Activated CD4-positive, CD25-positive, alpha-beta regulatory T cell (primary cell): ENCODE measurements around the gene WDR90.
A peak's percentile ranks its signal among the peaks of the same experiment; 100 is the strongest.

Source experiments
- DNase-seq, 4 experiments: peaks; one replicate each; lab custom pipeline; 2025; lab: John Stamatoyannopoulos, UW

WDR90 gene

GRCh38 chr16:626787-627453 lies 22.2 kb upstream of the WDR90 start:
- DNase-seq = no peak

- DNase-seq = no peak
Measured at GRCh38 chr16:627454-628239, 21.5 kb upstream of the WDR90 start.

GRCh38 chr16:628321-629061 lies 20.7 kb upstream of the WDR90 start:
- DNase-seq = no peak

- no peak for DNase-seq
Measured at GRCh38 chr16:629185-629832, 19.9 kb upstream of the WDR90 start.

- DNase-seq = no peak
Measured at GRCh38 chr16:629833-630248, 19.3 kb upstream of the WDR90 start.

GRCh38 chr16:630249-630814 lies 18.8 kb upstream of the WDR90 start:
- DNase-seq = no peak

- DNase-seq = no peak
Measured at GRCh38 chr16:630815-631405, 18.3 kb upstream of the WDR90 start, which contains the start of gene WFIKKN1. TSS of gene WFIKKN1 (plus strand) at chr16:630985. CDS start at chr16:631254, 269 bp downstream.

- DNase-seq = no peak
Measured at GRCh38 chr16:631808-632358, 17.3 kb upstream of the WDR90 start.

GRCh38 chr16:632486-633335 lies 16.5 kb upstream of the WDR90 start:
- no peak for DNase-seq

GRCh38 chr16:633336-634050 lies 15.7 kb upstream of the WDR90 start:
- DNase-seq = no peak

- DNase-seq = no peak
Measured at GRCh38 chr16:634051-634670, 15.0 kb upstream of the WDR90 start.

GRCh38 chr16:634996-635395 lies 14.2 kb upstream of the WDR90 start:
- no peak for DNase-seq

GRCh38 chr16:635573-636205 lies 13.5 kb upstream of the WDR90 start:
- peak in 1 of 4 experiments; percentile 23 for DNase-seq

- DNase-seq = peak; percentile 83 to 89 (median 86)
Measured at GRCh38 chr16:636206-637080, 12.7 kb upstream of the WDR90 start, which contains the start of gene METTL26. TSS of gene METTL26 (minus strand) at chr16:636305. CDS start at chr16:636290, 15 bp downstream.

GRCh38 chr16:637081-638018 lies 11.8 kb upstream of the WDR90 start:
- peak; percentile 82 to 90 (median 87) for DNase-seq

GRCh38 chr16:638034-638543 lies 11.1 kb upstream of the WDR90 start:
- no peak for DNase-seq
